ACC112 (cell line): ENCODE results near the gene UPP2.

Experiments used
- H2AFZ ChIP-seq: fragments of 200-600 bp; sonication (generic); one replicate; pipeline ENCODE4 v1.6.0; 2017; ENCODE audit warnings: antibody characterized with exemption, low read length; ENCODE audit not compliant: unreplicated experiment
- H3K27ac ChIP-seq: fragments of 200-600 bp; sonication (generic); 2 replicates; pipeline ENCODE4 v1.5.1; 2014; ENCODE audit warnings: low read depth, mild to moderate bottlenecking, antibody characterized with exemption, low read length, moderate library complexity
- H3K27me3 ChIP-seq: fragments of 200-600 bp; sonication (generic); 2 replicates; pipeline ENCODE4 v1.6.1; 2014; ENCODE audit warnings: mild to moderate bottlenecking, antibody characterized with exemption, low read length, moderate library complexity, mixed read lengths; ENCODE audit not compliant: insufficient read depth
- H3K36me3 ChIP-seq: fragments of 200-600 bp; sonication (generic); 2 replicates; pipeline ENCODE4 v1.6.1; 2016; ENCODE audit warnings: mild to moderate bottlenecking, antibody characterized with exemption, low read length, moderate library complexity, mixed read lengths; ENCODE audit not compliant: insufficient read depth
- H3K4me1 ChIP-seq: fragments of 200-600 bp; sonication (generic); one replicate; pipeline ENCODE4 v1.6.1; 2016; ENCODE audit warnings: low read length, mixed read lengths; ENCODE audit not compliant: insufficient read depth, unreplicated experiment, control insufficient read depth
- H3K4me3 ChIP-seq: fragments of 200-600 bp; sonication (generic); 2 replicates; pipeline ENCODE4 v1.5.1; 2014; ENCODE audit warnings: mild to moderate bottlenecking, low read depth, low read length
- H3K79me2 ChIP-seq: fragments of 200-600 bp; sonication (generic); one replicate; pipeline ENCODE4 v1.6.0; 2016; ENCODE audit warnings: low read length; ENCODE audit not compliant: control insufficient read depth, unreplicated experiment, insufficient read depth

The UPP2 gene

DNA sequence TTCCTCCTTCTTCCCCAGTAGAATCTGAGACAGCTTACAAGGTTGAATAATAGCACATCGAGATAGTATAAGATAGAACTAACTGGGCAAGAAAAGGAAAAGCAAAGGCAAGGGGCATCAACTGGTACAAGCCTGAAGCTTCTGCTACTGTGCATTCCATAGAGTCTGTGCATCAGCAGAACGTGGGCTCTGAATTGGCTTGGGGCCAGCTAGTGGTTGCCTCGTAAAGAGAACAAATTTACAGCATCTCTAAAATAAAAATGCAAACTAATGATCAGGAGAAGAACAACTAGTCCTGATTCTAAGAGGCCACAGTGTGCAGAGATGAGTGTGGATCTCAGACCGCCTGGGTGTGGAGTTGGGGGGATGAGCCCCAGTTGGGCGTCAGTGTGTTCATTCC, 36.6 kb downstream of the UPP2 start:
- no peaks in the 10 kb centered on the region for H3K36me3 ChIP-seq
- no peaks in the 10 kb centered on the region for H3K79me2 ChIP-seq
- H3K27me3 ChIP-seq: peaks cover 18% of the 10 kb centered on the region
- no peaks in the 10 kb centered on the region for H3K4me1 ChIP-seq
- no peak overlapping the region for H3K27ac ChIP-seq
- H2AFZ ChIP-seq: no peak overlapping the region
- H3K4me3 ChIP-seq: no peak overlapping the region

DNA sequence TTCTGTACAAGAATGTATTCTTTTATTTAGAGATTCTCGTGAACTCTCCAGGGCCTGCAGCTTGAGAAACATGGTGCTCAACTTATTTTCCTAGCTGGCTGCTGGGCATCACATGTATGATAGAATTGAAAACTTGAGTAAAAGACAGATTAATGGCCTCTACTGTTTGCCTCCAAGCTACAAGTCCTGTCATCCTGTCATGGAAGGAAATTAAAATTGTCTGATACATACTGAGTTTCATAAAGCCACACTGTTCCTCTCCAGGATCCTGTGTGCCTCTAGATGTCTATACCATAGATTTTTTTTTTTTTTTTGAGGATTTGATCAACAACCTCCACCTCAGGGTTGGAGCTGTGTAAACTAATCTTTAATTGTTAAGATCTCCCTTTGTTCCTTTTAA, 38.5 kb downstream of the UPP2 start:
- Histone ChIP-seq H2AFZ (no peak overlapping the region), H3K4me1 (no peaks in the 10 kb centered on the region), H3K4me3 (no peak overlapping the region), H3K36me3 (no peaks in the 10 kb centered on the region), H3K27me3 (peaks cover 17% of the 10 kb centered on the region), H3K79me2 (no peaks in the 10 kb centered on the region), H3K27ac (no peak overlapping the region)

DNA sequence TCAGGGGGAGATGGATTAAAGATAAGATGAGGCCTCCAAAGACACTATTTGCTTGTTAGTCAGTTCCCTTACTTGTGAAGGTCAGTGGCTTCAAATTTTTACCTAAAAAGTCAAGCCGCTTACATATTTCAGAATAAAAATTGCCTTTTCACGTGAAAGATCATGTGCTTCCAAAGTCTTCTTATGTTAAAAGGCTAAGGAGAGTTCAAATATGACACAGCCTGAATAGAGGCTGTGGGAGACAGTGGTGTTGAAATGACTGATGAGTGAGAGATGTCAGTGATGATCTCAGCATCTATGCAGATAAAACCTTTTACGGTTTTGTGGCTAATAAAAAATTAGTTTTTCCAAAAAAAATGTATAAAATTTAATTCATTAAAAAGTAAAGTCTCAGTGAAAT, 40.5 kb downstream of the UPP2 start:
- Histone ChIP-seq H3K79me2 (no peaks in the 10 kb centered on the region), H3K36me3 (no peaks in the 10 kb centered on the region), H3K4me1 (no peaks in the 10 kb centered on the region), H3K4me3 (no peak overlapping the region), H3K27ac (no peak overlapping the region), H3K27me3 (peaks cover 19% of the 10 kb centered on the region), H2AFZ (no peak overlapping the region)

- no peak overlapping the region for H3K27ac ChIP-seq
Observed at GRCh38 chr2:158142568-158143332, 41.1 kb downstream of the UPP2 start.

DNA sequence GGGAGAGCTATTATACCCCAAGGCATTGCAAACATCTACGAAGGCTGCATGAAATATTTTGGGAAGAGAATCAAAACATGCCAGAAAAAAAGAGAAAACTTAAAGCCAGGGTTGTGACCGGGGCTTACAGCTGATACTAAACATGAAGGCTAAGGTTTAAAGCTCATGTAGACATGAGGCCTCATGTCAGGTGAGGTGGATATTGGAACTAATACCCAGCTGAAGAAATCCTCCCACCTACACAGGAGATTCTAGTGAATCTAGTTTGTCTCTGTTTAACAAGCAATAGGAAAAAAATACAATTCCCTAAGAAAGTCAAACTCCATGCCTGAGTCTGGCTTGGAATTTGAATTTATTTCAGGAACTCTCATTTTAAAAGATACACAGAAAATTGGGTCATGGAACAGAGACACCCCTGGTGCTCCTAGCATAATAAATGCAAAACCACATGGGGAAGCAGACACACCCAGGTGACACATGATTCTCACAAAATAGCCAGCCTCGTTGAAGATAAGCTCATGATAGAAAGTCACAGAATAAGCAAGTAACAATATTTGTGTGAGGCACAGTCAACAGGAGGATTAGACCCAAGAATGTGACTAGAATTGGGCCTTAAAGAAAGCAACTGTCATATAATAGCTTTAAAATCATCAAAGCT, 42.2 kb downstream of the UPP2 start:
- peaks cover 19% of the 10 kb centered on the region for H3K27me3 ChIP-seq
- no peak overlapping the region for H2AFZ ChIP-seq
- no peak overlapping the region for H3K4me3 ChIP-seq
- no peak overlapping the region for H3K27ac ChIP-seq
- H3K36me3 ChIP-seq: no peaks in the 10 kb centered on the region
- no peaks in the 10 kb centered on the region for H3K79me2 ChIP-seq
- H3K4me1 ChIP-seq: no peaks in the 10 kb centered on the region

More at GRCh38 chr2:158142568-158143332, 41.1 kb downstream of the UPP2 start:
- H3K36me3 ChIP-seq: no peaks in the 10 kb centered on the region
- peaks cover 19% of the 10 kb centered on the region for H3K27me3 ChIP-seq
- H3K79me2 ChIP-seq: no peaks in the 10 kb centered on the region
- no peak overlapping the region for H3K4me3 ChIP-seq
- H2AFZ ChIP-seq: no peak overlapping the region
- no peaks in the 10 kb centered on the region for H3K4me1 ChIP-seq

DNA sequence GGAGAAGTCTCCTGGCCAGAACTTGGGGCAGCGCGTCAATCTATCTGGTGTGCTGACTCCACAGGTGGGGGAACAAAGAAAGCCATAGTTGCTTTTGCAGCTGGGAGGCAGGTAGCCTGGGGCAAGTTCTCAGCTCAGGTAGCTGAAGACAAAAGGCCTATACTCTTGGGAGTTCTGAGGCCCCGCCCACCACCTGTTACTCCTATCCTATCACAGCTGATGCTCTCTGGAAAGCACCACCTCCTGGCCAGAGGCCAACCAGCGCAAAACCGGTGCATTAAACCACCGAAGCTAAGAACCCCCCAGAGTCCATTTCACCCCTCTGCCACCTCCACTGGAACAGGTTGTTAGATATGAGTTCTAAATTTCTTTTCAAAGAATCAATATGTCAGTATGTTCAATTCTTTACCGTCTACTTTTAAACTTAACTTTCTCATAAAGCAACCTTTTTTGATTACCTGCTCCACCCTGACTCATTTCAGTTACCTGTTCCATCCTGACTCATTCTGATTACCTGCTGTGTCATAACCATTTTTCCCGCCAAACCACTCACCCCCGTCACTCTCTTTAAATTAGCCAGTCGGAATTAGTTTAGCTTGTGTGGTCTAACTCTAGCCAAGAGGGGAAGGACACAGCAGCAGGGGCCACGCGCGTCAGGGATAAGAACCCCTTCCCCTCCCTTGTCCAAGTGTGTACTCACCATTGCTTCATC, 43.4 kb downstream of the UPP2 start:
- Histone ChIP-seq H3K4me3 (no peak overlapping the region), H3K27me3 (peaks cover 19% of the 10 kb centered on the region), H3K4me1 (no peaks in the 10 kb centered on the region), H2AFZ (no peak overlapping the region), H3K36me3 (no peaks in the 10 kb centered on the region), H3K27ac (no peak overlapping the region), H3K79me2 (no peaks in the 10 kb centered on the region)

GRCh38 chr2:158153270-158154015, 51.8 kb downstream of the UPP2 start:
- Histone ChIP-seq H3K4me3 (no peak overlapping the region), H3K36me3 (no peaks in the 10 kb centered on the region), H2AFZ (no peak overlapping the region), H3K79me2 (no peaks in the 10 kb centered on the region), H3K4me1 (no peaks in the 10 kb centered on the region), H3K27me3 (peaks cover 4% of the 10 kb centered on the region; the same call in 1 of the 2 replicates), H3K27ac (no peak overlapping the region)

DNA sequence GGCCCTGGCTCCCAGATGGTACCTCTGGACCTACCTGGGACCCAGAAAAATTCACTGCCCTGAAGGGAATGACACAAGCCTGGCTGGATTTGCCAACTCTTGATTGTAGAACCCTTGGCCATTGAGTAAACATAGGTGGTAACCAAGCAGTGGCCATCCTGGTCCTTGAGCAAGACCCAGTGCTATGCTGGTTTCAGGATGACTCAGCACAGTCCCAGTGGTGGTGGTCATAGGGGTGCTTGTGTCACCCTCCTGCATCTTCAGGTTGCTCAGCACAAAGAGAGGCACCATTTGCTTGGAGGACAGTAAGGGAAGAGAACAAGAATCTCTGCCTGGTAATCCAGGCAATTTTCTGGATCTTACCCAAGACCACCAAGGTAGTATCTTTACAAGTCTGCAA, 52.9 kb downstream of the UPP2 start:
- Histone ChIP-seq H3K79me2 (no peaks in the 10 kb centered on the region), H3K4me1 (no peaks in the 10 kb centered on the region), H3K27ac (no peak overlapping the region), H2AFZ (no peak overlapping the region), H3K27me3 (peaks cover 11% of the 10 kb centered on the region; the same call in 1 of the 2 replicates), H3K36me3 (no peaks in the 10 kb centered on the region), H3K4me3 (no peak overlapping the region)

- Histone ChIP-seq H2AFZ (no peak overlapping the region), H3K4me1 (no peaks in the 10 kb centered on the region), H3K36me3 (no peaks in the 10 kb centered on the region), H3K27me3 (peaks cover 18% of the 10 kb centered on the region), H3K27ac (no peak overlapping the region), H3K4me3 (no peak overlapping the region), H3K79me2 (no peaks in the 10 kb centered on the region)
Observed at GRCh38 chr2:158172719-158173118, 71.0 kb downstream of the UPP2 start.

DNA sequence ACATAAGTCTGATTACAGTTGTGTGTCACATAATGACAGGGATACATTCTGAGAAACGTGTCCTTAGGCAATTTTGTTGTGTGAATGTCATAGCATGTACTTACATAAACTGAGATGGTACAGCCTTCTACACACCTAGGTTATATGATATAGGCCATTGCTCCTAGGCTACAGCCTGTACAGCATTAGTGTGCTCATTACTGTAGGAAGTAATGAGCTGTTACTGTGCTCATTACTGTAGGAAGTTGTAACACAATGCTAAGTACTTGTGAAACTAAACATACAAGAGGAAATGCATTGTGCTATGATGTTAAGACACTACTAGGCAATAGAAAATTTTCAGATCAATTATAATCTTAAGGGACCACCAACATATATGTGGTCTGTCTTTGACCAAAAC, 72.8 kb downstream of the UPP2 start:
- Histone ChIP-seq H3K27ac (no peak overlapping the region), H3K4me3 (no peak overlapping the region)

More for the DNA sequence above, 72.8 kb downstream of the UPP2 start:
- H2AFZ ChIP-seq: no peak overlapping the region
- no peaks in the 10 kb centered on the region for H3K4me1 ChIP-seq
- peaks cover 20% of the 10 kb centered on the region for H3K27me3 ChIP-seq
- H3K36me3 ChIP-seq: no peaks in the 10 kb centered on the region
- no peaks in the 10 kb centered on the region for H3K79me2 ChIP-seq
